GM19240 (cell line): Measurements from ENCODE around the gene KRTAP23-1.

Source experiments
- DNase-seq: peaks from one replicate; pipeline ENCODE4 v3.0.0; 2011; ENCODE audit warnings: low spot score; ENCODE audit not compliant: insufficient read length

KRTAP23-1 gene, protein sequence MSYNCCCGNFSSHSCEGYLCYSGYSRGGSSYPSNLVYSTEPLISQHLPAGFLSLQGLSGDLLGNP

DNA sequence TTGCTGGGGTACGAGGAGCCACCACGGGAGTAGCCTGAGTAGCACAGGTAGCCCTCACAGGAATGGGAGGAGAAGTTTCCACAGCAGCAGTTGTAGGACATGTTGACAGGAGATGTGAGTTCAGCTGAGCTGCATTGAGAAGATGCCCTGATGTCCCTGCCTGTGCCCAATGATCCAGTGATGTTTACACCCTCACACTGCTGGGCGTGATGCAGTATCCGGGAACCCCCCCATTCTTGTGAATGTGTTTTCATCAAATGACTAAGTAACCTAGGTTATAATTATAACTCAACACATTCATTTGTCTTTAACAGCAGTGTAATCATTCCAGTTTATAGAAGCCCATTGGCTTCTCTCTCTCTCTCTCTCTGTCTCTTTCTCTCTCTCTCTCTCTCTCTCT lies at the start of gene KRTAP23-1:
Gene KRTAP23-1 (minus strand): TSS at position 101 of the 400 bp plus-strand sequence. CDS start 0 bp downstream, at position 101.
- no peak for DNase-seq

DNA sequence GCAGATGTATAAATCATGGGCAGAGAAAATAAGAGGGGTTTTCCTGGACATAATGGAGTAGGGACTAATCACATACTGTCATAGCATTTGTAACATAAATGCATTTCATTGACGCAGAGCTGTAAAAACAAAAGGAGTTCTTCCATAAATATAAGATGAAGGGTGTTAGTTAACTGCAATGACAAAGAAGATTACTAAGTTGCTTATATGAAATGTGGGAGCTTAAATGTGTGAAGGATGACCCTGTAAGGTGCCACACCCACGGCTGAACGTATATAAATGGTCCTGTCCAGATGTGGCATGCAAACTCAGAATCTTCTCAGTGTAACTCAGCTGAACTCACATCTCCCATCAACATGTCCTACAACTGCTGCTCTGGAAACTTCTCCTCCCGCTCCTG lies 47.3 kb upstream of the KRTAP23-1 start, which contains the start of gene KRTAP13-1:
Gene KRTAP13-1 (plus strand): TSS at position 301 of the 400 bp plus-strand sequence. CDS start 56 bp downstream, at position 357.
- DNase-seq, result no peak

DNA sequence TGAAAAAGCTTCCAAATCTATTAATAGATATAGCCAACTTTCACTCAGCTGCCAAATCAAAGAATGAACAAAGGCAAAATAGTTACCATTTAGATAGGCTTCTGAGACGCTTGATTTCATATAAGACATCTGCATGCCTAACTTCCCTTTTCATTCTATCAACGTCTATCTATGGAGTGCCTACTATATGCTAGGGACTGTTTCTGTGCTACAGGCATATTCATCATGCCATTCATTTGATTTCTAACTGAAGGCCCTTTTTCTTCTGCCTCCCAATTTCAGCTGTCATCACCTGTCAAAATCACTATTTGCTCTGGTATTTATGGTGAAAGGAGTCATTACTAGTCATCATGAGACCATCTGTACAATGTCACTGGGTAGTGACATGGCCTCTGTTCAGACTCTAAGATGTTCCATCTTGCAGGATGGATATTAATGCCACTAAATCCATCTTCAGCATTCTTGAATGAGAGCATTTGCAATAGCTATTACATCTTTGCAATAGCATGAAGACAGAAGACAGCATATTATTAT lies 43.2 kb upstream of the KRTAP23-1 start:
- no peak for DNase-seq

DNA sequence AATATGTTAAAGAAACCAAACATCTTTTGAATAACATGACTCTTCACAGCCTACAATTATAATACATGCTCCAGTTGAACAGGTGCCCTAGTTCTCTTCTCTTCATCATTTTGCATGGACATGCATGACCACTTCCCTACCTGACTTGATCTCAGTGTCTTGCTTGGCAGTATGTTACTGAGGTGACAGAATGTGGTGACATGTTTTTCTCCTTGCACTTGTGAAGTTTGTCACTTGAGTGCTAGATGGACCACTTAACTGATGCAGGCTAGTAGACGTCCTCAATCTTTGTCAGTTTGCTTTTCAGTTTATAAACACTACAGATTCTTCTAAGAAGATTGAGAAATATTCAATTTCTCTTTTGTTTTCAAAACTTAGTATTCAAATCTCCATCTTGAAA lies 33.8 kb upstream of the KRTAP23-1 start:
- no peak for DNase-seq

DNA sequence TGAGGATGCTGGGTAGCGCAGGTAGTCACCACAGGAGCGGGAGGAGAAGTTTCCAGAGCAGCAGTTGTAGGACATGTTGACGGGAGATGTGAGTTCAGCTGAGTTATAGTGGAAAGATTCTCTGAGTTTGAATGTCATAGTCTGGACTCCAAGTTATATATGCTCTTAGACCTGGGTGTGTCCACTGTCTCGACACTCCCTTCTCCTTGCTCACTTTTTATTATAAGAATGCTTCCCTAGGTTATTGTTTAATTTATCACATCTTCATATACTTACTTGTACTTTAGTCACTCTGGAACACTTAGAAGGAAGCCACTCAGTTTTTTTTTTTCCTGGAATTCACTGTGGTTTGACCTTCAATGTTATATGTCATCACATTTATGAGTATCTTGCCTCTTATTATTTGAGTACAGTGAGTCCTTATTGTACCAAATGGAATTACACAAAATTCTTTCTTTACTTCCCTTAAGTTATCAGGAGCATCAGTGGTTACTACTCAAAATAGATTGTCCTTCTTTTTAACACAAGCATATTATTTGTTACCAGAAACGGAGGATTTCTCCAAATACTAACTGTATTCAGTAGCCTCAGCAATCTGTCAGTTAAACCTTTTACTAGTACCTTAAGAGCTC lies 23.8 kb upstream of the KRTAP23-1 start, which contains the start of gene KRTAP13-2:
Gene KRTAP13-2 (minus strand): TSS at position 133 of the 632 bp plus-strand sequence. CDS start 58 bp downstream, at position 75.
- DNase-seq, result no peak

DNA sequence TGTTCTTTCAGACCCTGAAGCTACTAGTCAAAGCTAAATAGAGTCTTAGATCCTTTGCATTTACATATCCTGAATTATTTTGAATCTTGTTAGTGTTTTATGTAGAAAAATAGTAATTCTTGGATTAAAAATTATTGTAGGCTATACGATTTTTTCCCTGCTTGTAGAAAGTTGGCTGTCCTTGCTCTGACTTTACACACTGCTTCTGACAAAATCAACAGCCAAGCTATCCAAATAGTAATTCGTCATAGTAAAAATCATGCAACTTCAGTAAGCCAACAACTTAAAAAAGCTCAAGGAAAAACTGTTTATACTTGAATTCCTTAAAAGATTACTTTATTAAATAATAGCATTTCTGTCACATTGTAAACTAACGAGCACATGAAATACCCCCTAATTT lies 7.5 kb upstream of the KRTAP23-1 start:
- DNase-seq, result no peak

DNA sequence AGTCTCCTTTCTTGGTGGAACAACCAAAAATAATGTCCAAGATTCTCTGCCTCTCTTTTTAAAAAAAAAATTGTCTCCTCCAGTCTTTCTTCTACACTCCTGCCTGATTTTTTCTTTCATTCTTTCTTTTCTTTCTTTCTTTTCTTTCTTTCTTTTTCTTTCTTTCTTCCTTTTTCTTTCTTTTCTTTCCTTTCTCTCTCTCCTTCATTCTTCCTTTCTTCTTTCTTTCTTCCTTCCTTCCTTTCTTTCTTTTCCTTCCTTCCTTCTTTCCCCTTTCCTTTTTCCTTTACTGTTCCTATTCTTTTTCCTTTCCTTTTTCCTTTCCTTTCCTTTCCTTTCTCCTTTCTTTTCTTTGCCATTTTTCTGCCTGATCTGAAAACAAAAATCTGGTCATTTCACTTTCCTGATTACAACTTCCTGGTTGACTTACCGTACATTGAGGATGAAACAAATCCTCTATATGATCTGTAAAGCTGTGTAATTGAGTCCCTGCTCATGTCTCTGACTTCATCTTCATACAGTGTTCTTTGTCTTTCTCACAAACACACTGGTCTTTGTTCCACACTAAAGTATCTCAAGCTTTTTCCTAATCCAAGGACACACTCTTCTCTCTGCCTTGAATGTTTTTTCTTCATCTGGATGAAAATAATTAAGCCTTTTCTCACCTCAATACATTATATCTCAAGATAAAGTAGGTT lies 6.1 kb upstream of the KRTAP23-1 start:
- no peak for DNase-seq

DNA sequence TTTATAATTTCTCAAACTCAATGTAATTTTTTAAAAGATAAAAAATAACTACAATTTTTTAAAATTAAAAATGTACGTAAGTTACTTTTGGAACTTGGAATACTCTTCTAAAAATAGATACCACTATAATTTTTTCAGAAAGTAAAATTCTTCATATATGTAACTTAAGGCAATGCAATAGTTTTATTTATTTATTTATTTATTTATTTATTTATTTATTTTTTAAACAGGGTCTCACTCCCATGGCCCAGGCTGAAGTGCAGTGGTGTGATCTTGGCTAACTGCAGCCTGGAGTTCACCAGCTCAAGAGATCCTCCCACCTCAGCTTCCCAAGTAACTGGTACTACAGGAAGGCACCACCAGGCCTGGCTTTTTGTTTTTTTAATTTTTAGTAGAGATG lies 3.1 kb upstream of the KRTAP23-1 start:
- no peak for DNase-seq

DNA sequence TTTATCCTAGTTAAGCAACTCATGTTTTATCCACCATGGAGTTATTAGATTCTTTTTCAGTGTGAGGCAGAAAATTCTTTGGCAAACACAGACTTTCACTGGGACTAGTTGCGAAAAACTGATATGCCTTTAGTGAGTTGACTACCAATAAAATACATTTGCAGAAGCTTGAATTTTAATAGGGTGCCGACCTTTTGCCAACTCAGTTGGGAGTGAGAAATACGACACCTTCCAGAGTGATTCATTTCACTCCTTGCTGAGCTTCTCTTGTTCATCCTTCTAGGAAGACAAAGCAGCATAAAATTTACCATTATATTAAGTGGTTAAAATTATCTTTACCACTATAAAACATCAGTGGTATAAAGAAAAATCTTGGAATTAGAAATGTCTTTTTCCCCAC lies 1.2 kb upstream of the KRTAP23-1 start:
- no peak for DNase-seq

DNA sequence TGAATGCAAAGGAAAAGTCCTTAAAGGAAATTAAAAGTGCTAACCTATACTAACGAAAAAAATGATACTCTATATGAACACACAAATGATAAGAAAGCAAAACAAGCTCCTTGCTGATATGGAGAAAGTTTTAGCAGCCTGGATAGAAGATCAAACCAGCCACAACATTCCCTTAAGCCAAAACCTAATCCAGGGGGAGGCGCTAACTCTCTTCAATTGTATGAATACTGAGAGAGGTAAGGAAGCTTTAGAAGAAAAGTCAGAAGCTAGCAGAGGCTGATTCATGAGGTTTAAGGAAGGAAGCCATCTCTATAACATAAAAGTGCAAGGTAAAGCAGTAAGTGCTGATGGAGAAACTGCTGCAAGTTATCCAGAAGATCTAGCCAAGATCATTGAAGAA lies 3.4 kb downstream of the KRTAP23-1 start:
- no peak for DNase-seq

DNA sequence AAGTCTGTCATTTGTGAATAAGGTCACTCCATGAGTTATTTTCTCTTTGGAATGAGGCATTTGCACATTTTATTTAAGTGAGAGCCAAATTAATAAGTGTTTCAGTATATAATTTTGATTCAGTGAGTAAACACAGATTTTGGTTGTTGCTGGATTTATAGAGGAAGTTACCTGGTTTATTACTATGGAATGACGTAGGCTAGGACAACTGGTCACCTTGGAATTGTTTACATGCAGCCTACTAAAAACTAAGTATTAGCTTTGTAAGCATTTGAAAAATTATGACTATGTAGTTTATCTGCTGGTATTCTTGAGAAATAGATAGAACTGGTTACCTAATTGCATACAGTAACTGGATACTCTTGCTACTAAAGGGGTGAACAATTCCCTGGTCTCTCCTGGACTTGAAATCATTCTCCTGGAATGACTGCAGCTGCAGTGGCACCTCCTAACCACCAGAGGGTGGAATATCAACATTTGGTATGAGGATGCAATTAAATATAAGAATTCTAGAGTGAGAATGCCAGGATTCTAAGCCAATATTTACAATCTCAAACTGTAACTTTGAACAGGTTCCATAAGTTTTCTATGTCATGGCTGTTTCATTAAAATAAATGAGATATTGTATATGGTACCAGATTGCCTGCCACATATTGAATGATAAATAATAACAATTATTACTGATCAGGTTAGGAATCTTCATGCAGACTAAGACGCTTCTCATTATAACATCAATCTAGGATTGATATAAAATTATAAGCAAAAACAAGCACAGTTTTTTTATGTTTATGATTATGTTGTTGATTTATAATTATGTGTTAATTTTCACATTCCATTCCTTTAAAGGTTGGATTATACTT lies 7.5 kb downstream of the KRTAP23-1 start:
- no peak for DNase-seq

DNA sequence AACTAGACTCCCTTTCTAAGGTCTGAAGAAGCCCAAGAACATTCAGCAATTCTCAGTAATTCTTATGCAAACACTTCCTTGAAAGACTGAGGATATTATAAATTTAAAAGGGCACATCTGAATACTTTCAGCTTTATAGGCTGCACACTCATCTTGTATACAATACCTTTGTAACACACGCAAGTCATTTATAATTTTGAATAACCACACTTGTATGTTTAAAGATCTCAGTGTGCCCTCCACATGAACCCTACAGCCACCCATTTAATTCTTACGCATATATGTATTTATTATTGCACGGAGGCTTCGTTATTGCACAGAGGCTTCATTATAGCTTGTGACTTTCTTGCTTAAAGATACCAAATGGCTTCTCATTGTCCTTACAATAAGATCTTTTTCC lies 9.7 kb downstream of the KRTAP23-1 start:
- no peak for DNase-seq

DNA sequence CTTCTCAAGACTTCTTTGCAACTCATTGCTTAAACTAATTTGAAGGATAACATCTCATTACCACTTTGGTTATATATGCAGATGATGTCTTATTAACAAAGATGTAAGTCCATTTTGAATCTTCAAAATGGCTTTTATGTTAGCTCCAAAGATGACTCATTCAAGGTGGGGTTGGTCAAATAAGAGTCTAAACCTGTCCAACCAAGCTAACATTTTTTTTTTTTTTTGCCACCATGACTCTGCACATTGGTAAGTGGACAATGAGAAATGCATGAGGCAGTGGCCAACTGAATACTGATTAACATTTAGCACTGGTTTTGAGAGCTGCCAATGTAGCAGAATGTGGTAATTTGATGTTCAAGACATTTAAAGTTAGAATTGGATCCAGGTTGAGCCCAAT lies 10.6 kb downstream of the KRTAP23-1 start:
- no peak for DNase-seq

DNA sequence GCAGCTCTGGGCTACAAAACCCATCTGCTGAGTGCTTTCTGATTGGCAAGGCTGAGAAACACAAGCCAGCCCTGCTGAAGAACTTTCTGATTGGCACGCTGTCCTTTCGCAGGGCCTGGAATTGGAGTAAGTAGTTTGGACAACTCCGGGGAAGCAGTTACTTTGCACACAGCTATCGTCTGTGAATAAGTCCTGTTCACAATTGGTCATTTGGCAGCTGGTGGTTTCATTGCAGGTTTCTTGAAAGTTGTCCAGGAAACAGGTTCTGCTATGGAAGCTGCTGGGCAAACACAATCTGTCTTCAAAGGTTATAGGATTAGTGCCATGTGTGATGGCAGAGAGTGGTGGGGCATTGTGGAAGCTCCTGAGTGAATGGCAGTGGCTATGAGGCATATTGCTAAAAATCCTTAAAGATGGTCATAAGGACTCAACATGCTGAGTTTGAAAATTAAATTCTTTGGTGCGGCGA lies 11.1 kb downstream of the KRTAP23-1 start, which contains the start of gene KRTAP27-1:
Gene KRTAP27-1 (minus strand): TSS at position 419 of the 469 bp plus-strand sequence. CDS start 26 bp downstream, at position 393.
- DNase-seq, result no peak

DNA sequence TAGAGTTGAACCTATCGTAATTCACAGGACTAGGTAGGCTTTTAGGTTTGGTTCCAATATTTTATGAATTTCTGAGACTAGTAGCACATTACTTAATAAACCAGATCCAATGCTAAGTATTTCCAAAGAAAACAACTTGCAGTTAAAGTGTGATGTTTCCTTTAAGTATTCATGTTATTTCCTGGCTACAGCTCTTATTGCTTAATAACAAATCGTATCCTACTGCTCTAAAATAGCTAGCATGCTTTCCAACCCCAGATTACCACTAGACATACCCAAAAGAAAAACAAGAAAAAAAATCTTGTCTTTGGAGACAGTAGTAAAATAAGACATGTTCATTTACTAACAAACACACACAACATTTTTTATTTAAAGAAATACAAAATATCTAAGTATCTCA lies 11.8 kb downstream of the KRTAP23-1 start:
- no peak for DNase-seq

DNA sequence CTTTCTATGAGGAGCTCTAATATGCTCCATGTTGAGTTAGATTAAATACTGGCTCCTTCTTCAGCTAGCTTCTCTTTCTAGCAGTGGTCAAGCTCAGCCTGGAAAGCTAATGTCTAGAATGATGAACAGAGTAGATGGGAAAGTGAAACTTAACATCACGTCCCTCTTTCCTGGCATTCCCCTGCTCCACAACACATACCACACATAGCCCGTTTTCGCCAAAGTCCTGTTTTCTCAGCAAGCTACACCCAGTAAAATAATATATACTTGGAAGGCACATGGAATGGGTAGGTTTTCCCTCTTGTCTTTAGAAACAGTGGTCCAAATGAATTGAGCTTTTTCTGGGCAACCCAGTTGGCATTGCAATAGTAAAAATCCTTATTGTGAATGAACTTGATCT lies 14.7 kb downstream of the KRTAP23-1 start:
- no peak for DNase-seq

DNA sequence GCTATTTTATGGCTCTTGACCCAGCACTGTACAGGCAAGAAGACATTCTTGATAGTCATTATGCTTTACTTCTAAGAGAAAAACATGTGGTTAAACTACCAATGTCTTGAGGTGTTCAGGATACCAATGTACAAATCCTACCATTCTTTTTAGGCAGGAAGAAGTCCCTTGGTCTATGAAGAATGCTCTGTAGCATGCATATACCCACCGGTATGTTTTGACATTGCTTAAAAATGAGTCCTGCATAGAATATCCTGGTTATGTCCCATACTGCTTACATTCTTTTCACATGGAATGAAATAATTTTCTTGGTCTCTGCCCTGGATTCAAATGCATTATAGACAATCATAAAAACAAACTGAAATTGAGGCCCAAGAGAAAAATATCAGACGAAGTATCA lies 15.7 kb downstream of the KRTAP23-1 start:
- no peak for DNase-seq

DNA sequence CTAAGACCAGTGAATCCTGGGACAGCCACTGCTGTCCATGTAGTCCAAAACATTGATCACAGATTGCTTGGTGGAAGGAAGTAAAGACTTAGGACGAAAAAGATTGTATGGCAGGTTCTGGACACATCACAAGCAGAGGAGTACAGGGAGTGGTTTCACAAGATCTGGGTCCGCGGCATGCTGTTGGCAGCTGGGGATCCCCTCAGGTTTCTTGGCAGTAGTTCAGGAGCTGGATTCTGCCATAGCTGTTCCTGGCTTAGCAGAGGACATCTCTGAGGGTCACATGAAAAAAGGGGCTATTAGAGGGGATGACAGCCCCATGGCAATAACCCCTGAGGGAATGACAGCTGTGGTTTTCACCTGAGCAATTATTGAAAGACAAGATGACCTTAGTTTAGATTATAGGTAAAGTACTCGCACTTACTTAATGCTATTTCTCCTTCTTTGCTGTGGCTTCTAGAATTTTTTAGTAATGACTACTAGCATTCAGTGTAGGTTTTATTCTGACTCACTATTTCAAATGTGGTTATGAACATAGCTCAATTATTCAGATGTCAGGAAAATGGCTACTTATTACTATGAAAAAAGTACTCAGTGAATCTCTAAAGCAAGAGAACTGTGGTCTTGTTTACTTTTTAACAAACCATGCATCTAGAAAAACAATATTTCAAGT lies 19.1 kb downstream of the KRTAP23-1 start:
- DNase-seq, result no peak

DNA sequence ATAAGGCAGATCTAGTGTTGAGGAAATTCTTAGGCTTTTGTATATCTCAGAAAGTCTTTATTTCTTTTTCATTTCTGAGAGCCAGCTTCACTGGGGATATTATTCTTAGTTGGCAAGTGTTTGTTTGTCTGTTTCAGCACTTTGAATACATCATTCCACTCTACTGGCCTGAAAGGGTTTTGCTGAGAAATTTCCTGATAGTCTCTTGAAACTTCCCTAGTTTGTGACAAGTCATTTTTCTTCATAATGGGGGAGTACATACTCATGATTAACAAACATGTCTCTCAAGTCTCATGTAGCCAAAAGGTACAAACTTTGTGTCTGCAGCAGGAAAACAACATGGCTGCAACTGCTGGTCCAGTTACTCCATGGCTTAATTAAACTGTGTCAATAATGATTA lies 22.0 kb downstream of the KRTAP23-1 start:
- DNase-seq, result no peak

DNA sequence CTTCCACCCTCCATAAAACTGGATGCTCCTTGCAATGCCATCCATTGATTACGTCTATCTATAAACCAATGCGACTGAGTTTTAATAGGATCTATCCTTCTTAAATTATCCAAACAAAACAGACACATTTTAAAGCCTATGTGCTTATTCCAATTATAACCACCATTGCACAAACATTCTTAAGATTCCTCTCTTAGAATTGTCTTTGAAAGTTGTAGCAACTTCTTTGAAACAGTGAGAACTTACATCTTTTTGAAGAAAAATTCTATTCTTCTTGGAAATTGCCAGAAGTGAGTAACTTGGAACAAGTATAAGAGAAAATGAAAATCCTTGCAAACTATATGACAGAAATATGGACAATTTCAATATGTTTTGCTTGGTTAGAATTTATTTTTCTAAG lies 28.2 kb downstream of the KRTAP23-1 start, which contains the start of gene KRTAP26-1:
Gene KRTAP26-1 (minus strand): TSS at position 101 of the 400 bp plus-strand sequence. CDS start 280 bp downstream, outside the sequence.
- DNase-seq, result no peak

DNA sequence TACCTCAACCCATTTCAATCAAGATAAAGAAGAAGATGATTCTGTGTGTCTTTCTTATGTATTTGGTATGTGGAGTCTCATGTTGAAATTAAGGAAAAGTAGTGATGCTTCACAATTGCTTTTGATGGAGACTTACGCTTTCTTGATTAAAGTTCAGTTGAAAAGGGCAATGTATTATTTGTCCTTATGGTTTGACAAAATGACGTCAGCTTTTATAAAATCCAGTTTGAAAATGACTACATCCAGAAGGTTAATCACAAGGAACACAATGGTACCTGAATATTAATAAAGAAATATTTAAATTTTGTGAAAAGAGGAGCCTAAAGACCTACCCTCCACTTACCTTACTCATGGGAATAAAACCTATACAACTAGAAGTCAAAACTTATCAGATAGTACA lies 32.7 kb downstream of the KRTAP23-1 start:
- DNase-seq, result no peak
